ENCODE results near the gene TMEM221.

The TMEM221 gene

GRCh38 chr19:17447704-17448130, 751 bp downstream of the TMEM221 start:
- FAIRE-seq = peak; percentile 4

GRCh38 chr19:17445526-17446165, 2.8 kb downstream of the TMEM221 start:
- DNase-seq (ENCODE audit: insufficient read length, low spot score) = no peak
- peak; percentile 16 for FAIRE-seq

More at GRCh38 chr19:17447704-17448130, 751 bp downstream of the TMEM221 start:
- DNase-seq (ENCODE audit: insufficient read length, low spot score) = no peak

- DNase-seq (ENCODE audit: insufficient read length, low spot score) (no peak), FAIRE-seq (peak; percentile 80)
Measured at GRCh38 chr19:17441241-17442021, 7.0 kb downstream of the TMEM221 start.

- no peak for FAIRE-seq
- DNase-seq (ENCODE audit: insufficient read length, low spot score) = no peak
Measured at GRCh38 chr19:17436874-17437267, 11.6 kb downstream of the TMEM221 start.

- no peak for FAIRE-seq
- no peak for DNase-seq (ENCODE audit: insufficient read length, low spot score)
Measured at GRCh38 chr19:17436094-17436873, 12.2 kb downstream of the TMEM221 start.

GRCh38 chr19:17435218-17435617, 13.2 kb downstream of the TMEM221 start:
- no peak for FAIRE-seq
- no peak for DNase-seq (ENCODE audit: insufficient read length, low spot score)

GRCh38 chr19:17431417-17431816, 17.1 kb downstream of the TMEM221 start:
- no peak for FAIRE-seq
- DNase-seq (ENCODE audit: insufficient read length, low spot score) = no peak

GRCh38 chr19:17429641-17430113, 18.8 kb downstream of the TMEM221 start:
- no peak for DNase-seq (ENCODE audit: insufficient read length, low spot score)
- no peak for FAIRE-seq

GRCh38 chr19:17424743-17425365, 23.6 kb downstream of the TMEM221 start:
- DNase-seq (ENCODE audit: insufficient read length, low spot score) (no peak), FAIRE-seq (no peak)

GRCh38 chr19:17423429-17424208, 24.8 kb downstream of the TMEM221 start:
- FAIRE-seq = no peak
- no peak for DNase-seq (ENCODE audit: insufficient read length, low spot score)

- FAIRE-seq (no peak), DNase-seq (ENCODE audit: insufficient read length, low spot score) (no peak)
Measured at GRCh38 chr19:17421942-17422341, 26.5 kb downstream of the TMEM221 start.

- no peak for FAIRE-seq
- no peak for DNase-seq (ENCODE audit: insufficient read length, low spot score)
Measured at GRCh38 chr19:17420475-17420924, 28.0 kb downstream of the TMEM221 start.

GRCh38 chr19:17419621-17420474, 28.6 kb downstream of the TMEM221 start, which contains the start of gene MVB12A:
Gene MVB12A, plus strand, starts transcription at chr19:17420047. Its CDS starts 89 bp downstream, at chr19:17420136.
- peak; percentile 99 for DNase-seq (ENCODE audit: insufficient read length, low spot score)
- peak; percentile 95 for FAIRE-seq

GRCh38 chr19:17419154-17419620, 29.3 kb downstream of the TMEM221 start:
- no peak for DNase-seq (ENCODE audit: insufficient read length, low spot score)
- FAIRE-seq = no peak

GRCh38 chr19:17418710-17419109, 29.8 kb downstream of the TMEM221 start:
- FAIRE-seq (no peak), DNase-seq (ENCODE audit: insufficient read length, low spot score) (no peak)

GRCh38 chr19:17415121-17415520, 33.3 kb downstream of the TMEM221 start:
- FAIRE-seq (no peak), DNase-seq (ENCODE audit: insufficient read length, low spot score) (no peak)

- no peak for DNase-seq (ENCODE audit: insufficient read length, low spot score)
- no peak for FAIRE-seq
Measured at GRCh38 chr19:17414097-17414496, 34.4 kb downstream of the TMEM221 start.

GRCh38 chr19:17411801-17412200, 36.7 kb downstream of the TMEM221 start:
- FAIRE-seq (no peak), DNase-seq (ENCODE audit: insufficient read length, low spot score) (no peak)

GRCh38 chr19:17409990-17410389, 38.5 kb downstream of the TMEM221 start:
- DNase-seq (ENCODE audit: insufficient read length, low spot score) (no peak), FAIRE-seq (no peak)
